MV-4-11 (cell line): ENCODE data around the gene ASPRV1.

Experiments used
- DNase-seq: peaks from one replicate; lab custom pipeline; 2025; lab: John Stamatoyannopoulos, UW

ASPRV1 gene

GRCh38 chr2:69988086-69988635 is 26.7 kb upstream of the ASPRV1 start:
- no peak for DNase-seq

DNA sequence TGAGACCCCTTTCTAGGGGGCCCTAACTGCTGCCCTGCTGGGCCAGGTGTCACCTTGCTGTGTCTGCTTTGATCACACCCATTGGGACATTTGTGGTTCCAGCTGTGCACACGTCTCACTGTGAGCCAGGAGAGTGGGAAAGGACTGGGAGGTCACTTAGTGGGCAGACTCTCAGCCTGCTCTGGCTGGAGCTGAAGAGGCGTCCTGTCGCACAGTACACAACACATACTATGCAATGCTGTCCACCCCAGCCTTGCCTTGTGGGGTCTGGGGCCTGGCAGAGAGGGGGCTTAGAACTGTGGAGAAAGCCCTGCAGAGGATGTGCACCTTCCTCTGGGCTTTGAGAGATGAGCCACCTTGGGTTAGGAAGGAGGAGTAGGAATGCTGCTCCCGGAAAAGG is 25.3 kb upstream of the ASPRV1 start:
- no peak for DNase-seq

- DNase-seq, result peak; percentile 98
Observed at GRCh38 chr2:69985688-69986087, 24.3 kb upstream of the ASPRV1 start.

- no peak for DNase-seq
Observed at GRCh38 chr2:69985216-69985615, 23.8 kb upstream of the ASPRV1 start.

DNA sequence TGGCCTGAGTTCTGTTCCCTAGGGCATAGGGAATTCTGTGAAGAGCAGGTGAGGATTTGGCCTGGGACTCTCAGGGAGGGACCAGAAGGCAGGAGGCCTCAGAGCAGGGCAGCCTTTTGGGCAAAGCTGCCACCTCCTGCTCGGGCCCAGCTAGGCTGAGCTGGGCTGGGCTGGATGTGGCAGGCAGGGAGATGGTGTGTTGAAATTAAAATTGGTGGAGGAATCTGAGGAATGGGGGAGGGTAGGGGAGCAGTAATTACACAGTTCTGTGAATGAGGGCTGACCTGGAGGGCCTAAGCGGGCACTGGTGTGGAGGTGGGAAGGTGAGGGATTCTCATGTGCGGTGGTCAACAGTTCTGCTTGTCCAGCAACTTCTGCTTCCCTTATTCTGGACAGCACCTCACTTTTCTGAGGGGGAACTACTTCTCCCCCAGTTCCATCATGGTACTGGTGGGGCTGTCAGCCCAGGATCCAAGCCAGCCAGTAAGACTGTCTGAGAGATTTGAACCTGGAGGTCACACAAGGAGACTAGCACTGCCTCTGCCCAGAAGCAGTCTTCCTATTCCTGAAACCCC is 22.0 kb upstream of the ASPRV1 start:
- no peak for DNase-seq

- no peak for DNase-seq
Observed at GRCh38 chr2:69979902-69980807, 18.7 kb upstream of the ASPRV1 start.

DNA sequence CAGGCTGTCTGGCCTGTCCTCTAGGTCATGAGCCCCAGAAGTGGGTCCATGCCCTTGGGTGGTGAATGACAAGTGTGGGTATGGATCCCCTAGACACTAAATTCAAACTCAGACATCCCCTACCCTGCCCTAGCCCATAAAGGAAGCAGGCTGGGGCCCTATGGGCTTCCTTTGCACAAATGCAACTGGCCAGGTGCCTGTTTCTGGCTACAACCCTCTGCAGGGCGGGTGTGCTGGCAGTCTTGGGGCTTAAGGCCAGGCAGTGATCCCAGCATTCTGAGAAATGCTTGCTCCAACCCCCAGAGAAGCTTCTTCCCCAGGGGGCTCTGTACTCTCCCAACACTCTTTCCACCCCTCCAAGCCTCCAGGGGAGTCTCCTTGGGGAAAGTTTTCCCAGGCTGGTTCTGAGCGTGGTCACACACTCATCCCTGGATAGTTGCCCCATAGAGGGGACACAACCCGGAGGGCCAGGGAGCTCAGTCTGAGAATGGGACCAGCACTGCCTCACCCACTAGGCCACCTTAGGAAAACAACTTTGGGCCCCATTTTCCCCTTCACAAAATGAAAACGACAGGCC is 16.6 kb upstream of the ASPRV1 start:
- no peak for DNase-seq

- no peak for DNase-seq
Observed at GRCh38 chr2:69977186-69977585, 15.8 kb upstream of the ASPRV1 start.

DNA sequence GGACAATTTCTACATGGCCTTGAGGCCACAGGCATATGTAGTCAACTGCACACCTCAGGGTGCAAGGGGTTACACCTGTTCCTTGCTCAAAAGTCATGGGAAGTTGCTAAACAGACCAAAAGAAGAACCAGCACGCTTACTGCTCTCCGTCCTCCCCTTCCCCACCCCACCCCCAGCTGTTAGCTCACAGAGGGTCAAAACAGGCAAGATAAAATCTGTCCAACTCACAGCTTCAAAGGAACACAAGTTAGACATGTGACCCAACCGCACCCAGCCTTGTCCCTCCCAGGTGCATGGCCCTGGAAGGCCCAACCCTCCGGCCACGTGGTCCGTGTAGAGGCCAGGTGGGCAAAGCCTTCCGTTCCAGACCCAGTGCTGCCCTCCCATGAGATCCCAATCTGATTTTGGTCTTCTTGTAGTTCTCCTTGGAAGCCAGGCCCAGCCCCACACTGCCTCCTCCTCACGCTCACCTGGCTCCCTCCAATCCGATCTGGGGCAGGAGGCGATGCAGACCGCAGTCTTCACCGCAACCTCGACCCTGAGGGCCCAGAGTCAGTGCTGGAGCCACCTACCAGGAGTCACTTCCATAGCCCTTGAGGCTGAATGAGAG is 14.5 kb upstream of the ASPRV1 start:
- no peak for DNase-seq

DNA sequence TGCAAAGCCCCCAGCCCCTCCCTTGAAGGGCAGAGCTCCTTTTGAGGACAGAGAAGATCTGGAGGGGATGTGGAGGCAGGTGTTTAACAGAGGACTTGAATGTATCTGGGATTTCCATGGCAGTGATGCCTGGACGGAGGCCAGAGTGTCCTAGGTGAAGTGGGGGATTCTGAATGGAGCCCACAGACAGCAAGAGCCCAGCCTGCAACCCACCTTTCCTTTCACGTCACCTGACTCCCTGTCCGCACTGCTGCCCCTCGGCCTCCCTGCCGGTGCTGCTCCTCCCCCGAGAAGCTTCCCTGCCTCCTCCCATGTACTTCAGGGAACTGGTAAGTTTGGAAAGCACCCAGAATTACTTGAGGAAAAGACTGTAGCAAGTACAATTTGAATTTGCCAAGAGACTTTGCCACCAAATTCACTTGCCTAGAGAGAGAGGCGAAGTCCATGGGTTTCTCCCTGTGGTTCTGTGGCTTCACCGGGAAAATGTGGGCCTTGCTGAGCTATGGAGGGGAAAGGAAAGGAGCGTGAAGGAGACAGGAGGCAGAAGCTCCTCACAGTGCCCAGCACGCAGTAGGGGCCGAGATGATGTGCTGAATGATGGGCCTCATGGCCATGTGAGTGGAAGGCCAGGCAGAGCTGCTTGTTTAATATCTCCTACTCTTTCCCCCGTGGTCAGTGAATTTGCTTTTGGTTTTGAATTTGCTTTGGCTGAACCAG is 13.9 kb upstream of the ASPRV1 start:
- no peak for DNase-seq

DNA sequence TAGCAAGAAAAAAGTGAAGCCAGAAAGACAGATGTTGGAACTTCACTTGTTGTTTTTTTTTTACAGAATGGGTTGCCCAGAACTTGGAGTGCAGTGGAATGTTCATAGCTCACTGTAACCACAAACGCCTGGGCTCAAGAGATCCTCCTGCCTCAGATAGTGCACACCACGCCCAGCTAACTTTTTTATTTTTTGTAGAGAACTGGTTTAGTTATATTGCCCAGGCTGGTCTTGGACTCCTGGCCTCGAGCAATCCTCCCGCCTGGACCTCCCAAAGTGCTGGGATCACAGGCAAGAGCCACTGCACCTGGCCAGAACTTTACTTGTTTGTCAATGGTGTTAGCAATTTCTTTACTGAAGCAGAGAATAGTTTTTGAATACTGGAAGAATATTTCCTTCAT is 11.9 kb upstream of the ASPRV1 start:
- DNase-seq, result no peak

DNA sequence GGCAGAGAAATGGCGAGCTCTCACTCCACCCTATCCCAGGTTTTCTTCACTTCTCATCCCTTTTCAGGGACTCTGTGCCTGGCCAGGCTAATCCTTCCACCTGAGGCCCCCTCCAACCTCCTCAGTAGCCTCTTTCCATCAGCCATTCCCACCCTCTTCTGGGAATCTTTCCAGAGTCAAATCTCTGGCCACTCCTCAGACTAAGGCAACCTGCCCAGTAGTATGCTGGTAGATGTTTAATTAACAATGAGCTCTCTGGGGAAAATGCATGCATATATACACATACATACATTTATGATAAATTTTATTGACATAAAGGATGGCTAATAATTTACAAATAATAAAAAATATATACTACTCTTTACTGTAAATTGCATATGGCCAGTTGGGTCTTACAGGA is 11.4 kb upstream of the ASPRV1 start:
- DNase-seq, result no peak

GRCh38 chr2:69969991-69970390 is 8.6 kb upstream of the ASPRV1 start:
- DNase-seq, result no peak

DNA sequence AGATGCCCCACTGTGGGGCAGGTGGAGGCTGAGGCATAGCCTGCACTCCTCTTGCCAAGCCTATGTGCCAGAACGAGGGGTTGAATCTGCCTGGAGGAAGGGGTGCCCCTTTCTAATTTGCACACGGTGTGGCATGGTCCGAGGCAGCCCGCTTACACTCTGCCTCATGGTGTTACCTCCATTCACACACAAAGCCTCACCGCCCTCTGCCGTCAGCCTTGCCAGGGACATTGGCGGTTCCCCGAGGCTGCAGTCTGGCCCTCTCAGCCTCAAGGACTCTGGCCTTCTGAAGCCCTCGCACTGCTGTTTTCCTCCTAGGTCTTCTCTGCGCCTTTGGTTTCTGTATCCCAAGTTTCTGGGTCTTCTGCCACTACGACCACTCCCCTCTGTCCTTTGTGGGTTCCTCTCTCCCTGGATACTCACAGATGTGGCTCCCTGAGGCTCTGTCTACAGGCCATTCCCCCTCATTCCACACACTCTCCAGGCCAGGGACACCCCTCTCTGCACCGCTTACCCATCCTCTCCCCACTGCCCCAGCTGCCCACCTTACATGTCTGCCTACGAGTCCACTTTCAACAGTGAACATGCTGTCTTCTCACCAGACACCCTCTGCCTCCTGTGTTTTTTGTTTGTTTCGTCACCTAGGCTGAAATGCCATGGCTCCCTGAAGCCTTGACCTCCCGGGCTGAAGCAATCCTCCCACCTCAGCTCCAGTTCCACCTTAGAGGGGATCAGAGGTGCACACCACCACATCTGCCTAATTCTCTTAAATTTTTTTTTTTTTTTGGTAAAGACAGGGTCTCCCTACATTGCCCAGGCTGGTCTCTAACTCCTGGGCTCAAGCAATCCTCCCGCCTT is 7.9 kb upstream of the ASPRV1 start:
- no peak for DNase-seq

- no peak for DNase-seq
Observed at GRCh38 chr2:69968609-69969008, 7.2 kb upstream of the ASPRV1 start.

DNA sequence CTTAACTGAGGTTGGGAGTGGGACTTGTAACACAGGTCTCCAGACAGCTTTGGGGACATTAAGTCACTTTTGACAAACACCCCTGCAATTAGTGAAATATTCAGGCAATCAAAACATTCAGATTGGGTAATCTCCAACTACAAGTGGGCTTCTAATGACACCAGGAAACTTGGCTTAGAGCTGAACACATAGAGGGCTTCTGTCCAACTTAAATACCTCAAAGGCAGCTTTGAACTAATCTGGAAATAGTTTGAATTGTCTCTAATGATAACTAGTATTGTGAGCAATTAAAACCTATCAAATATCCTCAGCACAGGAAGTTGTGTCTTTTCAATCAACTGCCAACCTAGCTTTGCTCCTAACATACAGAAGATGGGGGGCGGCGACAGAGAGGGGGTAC is 5.1 kb upstream of the ASPRV1 start:
- DNase-seq, result no peak

GRCh38 chr2:69965756-69966445 is 4.5 kb upstream of the ASPRV1 start:
- DNase-seq, result no peak

DNA sequence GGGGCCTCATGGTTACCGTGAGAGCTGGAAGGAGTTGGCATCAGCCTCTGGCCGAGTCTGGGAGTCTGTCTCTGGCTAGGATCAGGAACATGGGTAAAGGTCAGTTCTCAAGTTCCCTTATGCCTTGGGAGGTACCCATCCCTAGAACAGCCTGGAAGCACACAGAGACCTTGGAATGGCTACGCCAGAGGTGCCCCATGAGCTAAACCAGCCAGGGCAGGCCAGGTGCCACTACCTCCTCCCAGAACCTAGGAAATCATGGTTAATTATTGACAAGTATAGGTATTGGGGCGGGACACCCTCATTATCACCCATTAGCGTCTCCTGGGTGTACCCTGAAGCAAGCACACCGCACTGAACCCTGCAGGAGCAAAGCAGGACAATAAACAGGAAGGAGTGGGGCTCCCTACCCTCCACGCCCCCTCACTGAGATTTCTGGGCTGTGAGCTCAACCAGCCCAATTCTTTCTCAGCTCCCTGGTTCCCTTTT is 3.0 kb upstream of the ASPRV1 start:
- no peak for DNase-seq

GRCh38 chr2:69962986-69963730 is 1.7 kb upstream of the ASPRV1 start:
- no peak for DNase-seq
